Fibroblast of skin of left quadriceps (primary cell): ENCODE measurements around the gene MAP2K5.

Experiments used
- DNase-seq, 2 experiments: peaks; one replicate each; pipeline ENCODE4 v3.0.0-alpha.2; 2013; ENCODE audit warnings: low read depth in 2 of 2

Gene MAP2K5

DNA sequence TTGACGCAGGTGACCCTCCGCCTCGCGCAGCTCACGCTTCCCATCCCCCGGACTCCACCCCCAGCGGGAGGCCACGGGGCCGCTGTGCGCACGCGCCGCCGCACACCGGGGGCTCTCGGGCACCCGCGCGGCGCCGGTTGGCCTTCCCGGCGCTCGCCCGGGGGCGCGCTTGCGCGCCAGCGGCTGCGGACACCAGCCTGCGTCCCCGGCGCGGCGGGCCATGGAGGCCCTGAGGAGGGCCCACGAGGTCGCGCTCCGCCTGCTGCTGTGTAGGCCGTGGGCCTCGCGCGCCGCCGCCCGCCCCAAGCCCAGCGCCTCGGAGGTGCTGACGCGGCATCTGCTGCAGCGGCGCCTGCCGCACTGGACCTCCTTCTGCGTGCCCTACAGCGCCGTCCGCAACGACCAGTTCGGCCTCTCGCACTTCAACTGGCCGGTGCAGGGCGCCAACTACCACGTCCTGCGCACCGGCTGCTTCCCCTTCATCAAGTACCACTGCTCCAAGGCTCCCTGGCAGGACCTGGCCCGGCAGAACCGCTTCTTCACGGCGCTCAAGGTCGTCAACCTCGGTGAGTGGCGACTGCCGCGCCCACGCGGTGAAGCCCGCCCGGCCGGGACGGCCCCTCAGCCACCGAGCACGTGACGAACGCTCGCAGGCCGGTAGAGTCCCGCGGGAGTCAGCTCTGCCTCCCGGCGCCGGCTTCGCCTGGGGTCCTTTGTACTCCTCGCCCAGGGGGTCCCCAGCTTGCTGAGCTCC is 21.3 kb upstream of the MAP2K5 start, which contains the start of gene C15orf61:
C15orf61 (plus strand) TSS at position 103 of the 754 bp plus-strand sequence; CDS start at position 221, 118 bp downstream.
- peak in 1 of 2 experiments; percentile 51 for DNase-seq

DNA sequence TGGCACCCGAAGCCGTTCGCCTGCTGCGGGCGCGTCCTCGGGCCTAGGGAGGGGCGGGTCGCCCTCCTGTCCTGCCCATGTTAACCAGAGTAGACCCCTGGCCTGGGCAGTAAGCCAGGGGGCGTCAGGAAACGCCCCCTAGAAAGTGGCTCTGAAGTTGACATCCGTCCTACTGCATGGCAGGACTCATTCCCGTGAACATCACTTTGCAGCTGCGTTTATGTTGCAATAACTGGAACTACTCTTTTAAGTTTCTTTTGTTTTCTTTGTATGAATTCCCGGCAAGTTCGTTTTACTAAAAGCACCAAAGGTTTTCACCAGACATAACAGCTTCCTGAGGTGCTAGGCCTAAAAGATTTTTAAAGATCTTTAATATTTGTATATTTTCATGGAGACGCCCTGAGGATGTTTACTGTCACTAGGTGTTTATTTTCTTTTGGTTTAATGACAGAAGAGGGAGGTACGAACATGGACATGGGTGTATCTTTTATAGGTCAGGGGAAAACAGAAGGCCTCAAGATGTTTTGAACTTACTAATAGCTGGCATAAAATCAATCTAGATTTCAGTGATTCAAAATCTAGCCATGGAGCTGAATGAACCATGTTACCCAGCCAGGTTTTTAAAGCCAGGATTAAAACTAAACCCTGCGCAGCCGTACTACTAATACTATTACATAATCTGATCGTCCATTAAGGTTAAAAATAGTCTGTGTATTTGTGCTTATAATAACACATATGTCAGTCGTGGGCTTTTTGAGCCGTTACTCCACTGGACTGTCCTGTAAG is 20.5 kb upstream of the MAP2K5 start:
- DNase-seq, result no peak

DNA sequence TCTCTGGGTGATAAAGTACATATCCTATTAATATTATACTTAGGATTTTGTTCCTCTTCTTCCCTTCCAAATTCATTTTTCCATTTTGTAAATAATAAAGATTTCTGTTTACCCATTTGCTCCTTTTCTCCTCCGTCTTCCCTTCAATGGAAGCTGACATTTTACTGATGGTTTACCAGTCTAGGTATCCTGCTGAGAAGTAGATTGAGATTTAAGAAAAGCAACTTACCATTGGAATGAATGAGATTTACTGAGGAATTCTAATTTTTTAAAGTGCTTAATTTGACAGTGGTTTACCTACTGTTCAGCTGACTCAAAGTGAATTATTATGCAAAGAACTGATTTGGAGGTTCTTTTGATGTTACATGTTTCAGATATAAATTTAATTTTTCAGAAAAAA is 19.2 kb upstream of the MAP2K5 start:
- no peak for DNase-seq

DNA sequence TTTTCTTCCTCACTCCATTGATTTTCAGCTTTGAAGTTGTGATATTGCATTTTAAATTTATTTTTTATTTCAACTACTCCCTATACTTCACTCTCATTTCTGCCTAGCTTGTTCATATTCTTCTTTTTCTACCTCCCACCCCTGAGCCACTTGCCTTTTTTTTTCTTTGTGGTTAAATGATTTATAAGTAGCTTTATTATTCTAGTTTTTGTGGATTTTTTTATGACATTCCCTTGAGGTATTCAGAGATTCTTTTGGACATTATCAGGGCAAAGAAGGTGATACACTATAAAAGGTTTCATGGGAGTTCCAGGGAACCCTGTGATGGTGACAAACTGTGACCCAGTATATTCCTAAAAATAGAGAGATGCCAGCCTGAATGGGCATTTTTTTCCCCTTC is 18.3 kb upstream of the MAP2K5 start:
- DNase-seq, result no peak

DNA sequence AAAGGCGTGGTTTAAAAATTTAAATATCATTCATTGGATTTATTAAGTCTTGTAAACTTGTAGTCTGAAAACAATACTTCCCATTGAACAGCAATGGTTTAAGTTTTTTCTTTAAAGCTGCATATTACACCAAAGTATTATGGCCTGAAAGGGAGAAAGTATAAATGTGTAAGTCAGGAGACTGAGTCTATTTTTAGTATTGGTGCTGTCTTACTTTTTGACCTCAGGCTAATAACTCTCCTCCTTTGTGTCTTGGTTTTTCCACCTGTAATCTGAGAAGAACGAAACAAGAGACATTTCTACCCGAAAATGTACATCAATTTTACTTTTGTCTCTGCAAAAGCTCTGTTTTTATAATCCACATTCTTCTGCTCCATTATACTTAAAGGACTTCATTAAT is 14.0 kb upstream of the MAP2K5 start:
- DNase-seq, result no peak

DNA sequence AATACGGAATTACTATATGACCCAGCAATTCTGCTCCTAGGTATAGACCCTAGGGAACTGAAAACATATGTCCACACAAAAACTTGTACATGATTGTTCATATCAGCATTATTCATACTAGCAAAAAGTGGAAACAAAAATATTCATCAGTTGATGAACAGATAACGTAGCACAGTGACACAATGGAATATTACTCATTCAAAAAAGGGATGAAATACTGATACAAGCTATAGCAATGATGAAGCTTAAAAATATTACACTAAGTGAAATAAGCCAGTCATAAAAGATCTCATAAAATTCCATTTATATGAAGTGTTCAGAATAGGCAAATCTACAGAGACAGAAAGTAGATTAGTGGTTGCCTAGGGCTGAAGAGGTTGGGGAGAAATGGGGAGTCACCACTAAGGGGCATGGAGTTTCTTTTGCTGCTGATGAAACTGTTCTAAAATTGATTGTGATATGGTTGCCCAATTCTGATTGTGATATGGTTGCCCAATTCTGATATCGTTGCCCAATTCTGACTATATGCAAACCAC is 11.1 kb upstream of the MAP2K5 start:
- DNase-seq, result peak; percentile 58 to 63

DNA sequence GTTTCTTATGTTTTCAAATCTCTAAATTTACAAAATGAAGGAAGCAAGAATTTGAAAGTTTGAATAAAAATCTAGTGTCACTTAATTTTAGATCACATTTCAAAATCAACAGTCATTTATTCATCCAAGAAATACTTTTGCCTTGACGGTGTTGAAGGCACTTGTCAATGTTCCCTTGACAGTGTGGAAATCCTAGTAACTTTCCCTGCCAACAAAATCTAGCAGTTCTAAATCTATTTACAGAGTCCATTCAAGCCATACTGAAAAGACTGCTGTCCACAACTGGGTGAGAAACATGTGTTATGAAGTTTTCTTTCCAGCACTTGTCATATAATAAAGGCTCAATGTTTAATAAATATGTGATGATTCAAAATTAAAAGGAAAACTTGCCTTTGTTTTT is 8.6 kb upstream of the MAP2K5 start:
- no peak for DNase-seq

DNA sequence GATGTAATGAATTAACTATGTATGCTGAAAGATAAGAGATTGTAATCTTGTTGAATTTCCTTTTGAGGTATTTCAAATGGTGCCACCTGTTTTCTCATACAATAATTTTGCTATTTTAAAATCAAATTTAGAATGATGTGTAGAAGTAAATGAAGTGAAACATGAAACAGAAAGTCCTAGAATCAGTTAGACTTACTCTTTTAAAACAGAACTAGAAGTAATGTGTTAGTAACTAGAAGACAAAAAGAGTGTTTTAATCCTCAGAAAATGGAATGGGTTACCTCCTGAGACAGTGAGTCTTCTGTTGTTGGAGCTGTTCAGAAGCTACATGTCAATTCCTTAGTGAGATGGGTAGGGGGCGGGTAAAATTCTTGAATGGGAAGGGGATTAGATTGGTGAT is 8.1 kb upstream of the MAP2K5 start:
- no peak for DNase-seq

DNA sequence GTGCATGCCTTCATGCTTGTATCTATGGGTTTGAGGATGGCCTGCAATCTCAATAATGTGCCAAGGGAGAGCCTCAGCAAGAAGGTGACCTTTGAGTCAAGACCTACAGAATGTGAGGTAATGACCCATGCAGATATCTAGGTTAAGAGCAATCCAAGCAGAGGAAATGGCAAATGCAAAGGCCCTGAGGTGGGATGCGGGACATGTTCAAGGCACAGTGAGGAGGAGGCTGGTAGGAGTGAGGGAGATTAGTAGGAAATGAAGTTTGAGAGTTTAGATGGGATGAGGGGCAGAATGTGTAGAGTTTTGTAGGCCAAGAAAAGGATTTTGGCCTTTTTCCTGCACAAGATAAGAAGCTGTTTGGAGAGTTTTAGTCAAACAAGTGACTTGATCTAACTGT is 4.7 kb upstream of the MAP2K5 start:
- no peak for DNase-seq

DNA sequence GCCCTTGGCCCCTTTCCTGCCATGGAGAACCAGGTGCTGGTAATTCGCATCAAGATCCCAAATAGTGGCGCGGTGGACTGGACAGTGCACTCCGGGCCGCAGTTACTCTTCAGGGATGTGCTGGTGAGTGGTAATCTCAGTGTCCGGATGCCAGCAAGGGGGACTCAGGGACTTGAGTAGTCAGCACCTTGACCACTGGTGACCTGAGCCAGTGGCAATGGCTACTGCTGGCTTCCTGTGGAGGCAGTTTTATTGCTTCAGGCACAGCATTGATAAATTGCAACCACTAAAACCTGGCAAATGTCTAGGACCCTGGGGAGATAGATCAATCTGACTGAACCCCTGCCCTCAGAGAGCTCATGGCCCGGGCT is 830 bp downstream of the MAP2K5 start:
- no peak for DNase-seq

DNA sequence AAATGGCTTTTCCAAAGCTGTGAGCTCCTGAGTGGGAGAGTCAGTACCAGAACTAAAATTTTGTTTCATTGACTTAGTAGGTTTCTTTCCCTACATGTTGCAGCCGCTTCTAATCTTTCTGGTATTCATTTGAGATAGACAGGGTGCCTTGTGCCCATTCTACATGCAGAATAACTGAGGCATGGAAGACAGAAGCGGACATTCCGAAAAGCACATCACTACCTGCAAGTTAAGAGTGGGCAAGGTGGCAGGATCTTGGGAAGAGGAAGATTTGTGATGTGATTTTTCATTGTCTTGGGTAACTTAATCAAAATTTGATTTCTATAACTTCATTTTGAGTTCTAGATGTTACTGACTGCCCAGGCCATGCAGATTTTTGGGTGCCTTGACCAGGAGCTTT is 2.0 kb downstream of the MAP2K5 start:
- DNase-seq, result no peak

DNA sequence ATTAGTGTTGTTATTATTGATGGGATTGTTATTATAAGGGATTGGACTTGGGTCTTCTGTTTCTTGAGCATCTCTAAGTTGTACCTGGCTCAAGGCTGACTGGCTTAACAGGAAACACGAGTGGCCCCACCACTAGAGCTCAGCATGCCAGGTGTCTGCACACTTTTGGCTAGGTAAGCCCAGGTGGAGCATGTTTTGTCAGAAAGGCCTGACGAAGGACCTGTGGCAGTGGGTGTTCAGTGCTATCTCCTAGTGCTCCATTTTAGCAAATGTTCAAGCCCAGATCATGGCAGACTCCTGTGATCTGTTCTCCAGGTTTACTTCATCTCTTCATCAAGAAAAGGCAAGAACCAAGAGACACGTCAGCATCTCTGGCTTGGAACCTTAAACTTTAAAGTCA is 3.4 kb downstream of the MAP2K5 start:
- no peak for DNase-seq

DNA sequence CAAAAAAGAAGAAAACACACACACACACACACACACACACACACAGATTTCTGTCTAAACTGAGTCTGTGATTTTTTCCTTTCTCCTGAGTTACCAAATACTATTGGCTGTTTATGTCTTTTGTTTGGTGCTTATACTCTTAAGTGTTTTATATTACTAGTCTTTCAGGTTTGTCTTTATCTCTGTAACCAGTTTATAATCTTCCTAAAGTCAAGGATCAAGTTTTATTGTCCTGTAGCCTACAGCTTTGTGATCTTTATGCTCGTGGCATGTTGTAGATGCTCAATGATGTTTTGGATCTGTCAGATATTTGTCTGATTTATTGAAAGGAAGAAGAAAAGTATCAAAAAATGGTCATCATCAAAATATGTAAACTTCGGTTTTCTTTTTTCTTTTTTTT is 4.6 kb downstream of the MAP2K5 start:
- no peak for DNase-seq

DNA sequence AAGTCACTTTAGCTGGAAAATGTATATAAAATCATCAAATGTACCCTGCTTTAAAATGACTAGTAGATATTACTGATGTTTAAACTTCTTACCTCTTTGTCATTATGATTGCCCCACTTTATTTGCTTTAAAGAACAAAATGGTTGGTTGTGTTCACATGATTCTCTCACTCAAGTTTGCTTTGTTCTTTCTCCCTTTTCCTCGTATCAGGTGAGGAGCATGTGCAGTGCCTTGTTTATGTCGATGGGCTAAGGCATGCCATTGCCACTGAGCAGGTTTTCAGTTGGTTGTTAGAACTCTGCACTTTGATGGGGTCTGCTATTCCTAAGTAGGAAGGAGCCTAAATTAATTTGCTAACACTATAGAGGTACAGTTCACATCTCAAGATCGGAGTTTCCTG is 5.3 kb downstream of the MAP2K5 start:
- no peak for DNase-seq

DNA sequence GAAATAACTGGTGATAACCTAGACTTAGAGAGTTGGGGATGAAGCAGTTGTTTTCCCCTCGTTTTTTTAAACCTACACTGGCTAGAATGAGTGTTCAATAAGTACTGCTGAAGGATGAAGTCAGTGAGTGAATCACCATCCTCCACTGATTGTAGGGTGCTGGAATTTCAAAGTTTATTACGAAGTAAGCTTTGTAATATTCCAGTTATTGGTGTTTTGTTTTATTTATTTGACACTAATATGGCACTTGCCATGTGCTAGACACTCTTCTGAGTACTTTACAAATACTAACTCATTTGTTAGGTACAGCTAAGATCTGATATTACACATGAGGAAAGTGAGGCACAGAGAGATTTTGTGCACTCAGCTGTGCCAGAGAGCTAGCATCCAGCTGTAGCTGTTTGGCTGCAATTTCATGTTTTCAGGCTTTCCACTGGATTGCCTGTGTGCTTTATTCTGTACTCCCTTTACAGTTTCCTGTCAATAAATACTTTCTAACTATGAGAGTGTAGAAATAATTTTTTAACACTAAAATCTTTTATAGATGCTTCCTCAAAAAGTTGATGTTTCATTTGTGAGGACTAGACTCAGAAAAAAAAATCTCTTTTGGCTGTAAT is 5.8 kb downstream of the MAP2K5 start:
- DNase-seq, result no peak

DNA sequence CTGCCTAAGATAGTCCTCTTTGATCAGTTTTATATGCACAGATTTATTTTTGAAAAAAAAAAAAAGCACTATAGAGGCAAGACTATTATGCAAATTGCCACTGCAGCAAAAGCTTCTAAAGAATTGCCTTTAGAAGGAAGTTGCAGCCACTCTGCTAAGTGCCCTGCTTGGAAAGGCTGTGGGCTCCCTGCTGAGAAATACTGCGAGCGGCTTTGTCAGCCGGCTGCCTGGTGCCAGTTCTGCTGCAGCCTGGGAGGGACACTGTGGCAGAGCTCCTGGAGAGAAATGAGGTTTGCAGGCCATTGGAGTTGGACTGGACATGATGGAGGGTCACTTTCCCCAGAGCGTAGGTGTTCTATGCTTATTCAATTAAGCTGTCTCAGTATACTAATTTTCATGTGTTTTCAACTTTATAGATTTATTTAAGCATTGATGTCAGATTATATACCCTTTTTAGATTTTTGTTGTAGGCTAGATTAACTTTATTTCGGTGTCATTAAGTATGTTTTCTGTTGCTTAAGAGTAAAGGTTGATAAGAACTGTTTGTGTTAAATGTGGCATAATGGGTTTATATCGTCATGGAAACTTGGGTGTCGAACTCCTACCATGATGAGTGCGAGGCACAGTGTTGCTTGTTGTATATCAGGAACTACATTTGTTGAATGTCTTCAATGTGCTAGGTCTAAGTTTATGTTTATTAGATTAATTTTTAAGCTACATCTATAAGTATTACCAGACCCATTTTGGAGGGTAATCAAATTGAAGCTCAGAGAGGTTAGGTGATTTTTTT is 6.6 kb downstream of the MAP2K5 start:
- DNase-seq, result no peak

DNA sequence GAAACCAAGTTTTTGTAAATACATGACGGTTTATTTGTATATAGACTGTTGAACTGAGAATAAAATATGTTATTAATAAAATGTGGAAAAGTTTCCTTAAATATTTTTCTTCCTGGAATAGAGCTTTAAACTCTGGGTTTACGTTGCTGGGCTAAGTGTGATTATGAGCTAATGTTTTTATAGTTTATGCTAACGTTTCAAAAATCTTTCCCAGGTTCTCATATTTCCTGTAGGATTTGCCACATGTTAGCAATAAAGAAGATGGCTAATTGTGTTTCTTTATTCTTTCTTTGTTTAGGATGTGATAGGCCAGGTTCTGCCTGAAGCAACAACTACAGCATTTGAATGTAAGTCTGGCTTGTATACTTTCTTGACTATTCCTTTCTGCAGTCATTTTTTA is 7.2 kb downstream of the MAP2K5 start:
- DNase-seq, result peak in 1 of 2 experiments; percentile 29

DNA sequence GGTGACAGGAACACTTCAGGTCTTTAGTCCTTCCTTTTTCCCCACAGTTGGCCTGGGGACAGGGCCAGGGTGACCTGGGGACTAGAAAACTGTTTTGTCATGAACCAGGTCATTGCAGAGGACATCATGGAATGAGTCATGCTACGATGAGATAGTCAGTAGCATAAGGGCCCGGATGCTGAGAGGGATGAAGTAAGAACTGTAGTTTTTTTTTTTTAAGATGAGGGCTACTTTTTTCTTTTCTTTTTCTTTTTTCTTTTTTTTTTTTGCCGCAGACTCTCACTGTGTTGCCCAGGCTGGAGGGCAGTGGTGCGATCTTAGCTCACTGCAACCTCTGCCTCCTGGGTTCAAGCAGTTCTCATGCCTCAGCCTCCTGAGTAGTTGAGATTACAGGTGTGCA is 8.0 kb downstream of the MAP2K5 start:
- no peak for DNase-seq

DNA sequence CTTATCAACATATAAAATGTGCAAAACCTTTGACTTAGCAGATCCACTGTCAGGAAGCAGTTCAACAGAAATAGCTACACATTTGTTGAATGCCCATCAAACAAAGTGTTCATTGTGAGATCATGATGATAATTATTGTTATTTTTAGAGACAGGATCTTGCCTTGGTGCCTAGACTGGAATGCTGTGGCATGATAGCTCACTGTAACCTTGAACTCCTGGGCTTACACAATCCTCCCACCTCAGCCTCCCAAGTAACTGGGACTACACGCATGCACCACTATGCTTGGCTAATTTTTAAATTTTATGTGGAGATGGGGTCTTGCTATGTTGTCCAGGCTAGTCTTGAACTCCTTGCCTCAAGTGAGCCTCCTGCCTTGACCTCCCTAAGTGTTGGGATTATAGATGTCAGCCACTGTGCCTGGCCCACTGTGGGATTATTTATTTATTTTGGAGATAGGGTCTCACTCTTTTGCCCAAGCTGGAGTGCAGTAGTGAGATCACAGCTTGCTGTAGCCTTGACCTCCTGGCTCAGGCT is 8.8 kb downstream of the MAP2K5 start:
- no peak for DNase-seq

DNA sequence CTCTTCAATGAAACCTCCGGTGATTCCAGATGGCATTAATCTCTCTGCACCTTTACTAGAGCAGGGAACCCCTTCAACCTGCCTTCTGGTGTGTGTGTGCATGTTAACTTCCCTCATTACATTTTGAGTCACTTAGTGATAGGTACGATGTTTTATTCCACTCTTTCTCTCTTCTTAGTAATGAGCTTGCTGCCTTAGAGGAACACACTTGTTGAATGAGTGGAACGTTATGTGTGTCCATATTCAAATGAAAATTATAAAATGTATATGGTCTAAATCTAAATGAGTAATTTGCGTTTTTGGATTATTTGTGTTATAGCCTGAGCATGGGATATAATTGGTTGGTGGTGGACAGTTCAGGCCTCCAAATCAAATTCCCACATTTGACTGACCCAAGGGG is 12.1 kb downstream of the MAP2K5 start:
- no peak for DNase-seq

DNA sequence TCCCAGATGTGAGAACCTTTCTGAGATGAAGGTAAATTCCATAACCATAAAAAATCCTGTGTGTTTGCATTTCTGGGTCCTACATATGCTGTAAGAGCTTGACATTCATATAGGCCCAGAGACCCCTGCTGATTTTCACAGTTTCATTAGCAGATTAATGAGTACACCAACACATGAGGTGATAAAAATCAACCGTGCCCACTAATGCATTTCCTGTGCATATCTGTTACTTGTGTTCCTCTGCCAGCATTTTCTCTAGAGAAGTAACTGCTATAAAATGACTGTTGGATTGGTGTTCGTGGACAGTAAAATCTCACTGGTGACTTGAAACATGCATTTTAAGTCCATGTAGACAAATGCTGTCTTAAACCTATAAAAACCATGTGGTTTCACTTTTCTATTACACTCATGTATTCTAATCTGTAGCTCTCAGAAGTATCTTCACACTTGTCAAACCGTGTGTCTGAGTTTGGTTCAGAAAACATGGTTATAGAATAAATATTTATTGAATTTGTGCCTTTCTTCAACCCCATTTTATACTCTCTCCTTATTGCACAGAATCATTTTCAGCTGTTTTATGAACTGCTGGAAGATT is 14.6 kb downstream of the MAP2K5 start:
- no peak for DNase-seq
